ENCODE results near the gene RPL29. TPM values are rescaled to one million over a fixed set of nuclear protein-coding genes. Genes with fewer than 3 reads are reported as not detected.
"Not testable (repeated sequence)": the region's sequence is repeated elsewhere in the genome, so short reads cannot be mapped to it uniquely, and the experiment has no call there.

Gene RPL29
- 1,352 and 1,360 TPM in 2 replicates for total RNA-seq

- intact Hi-C loops (cut with micrococcal nuclease), result loop anchor here (1.0 kb wide), 4 partner anchors 12 to 149 kb away; partner anchors contain the start of genes ACY1 and PARP3
Observed at GRCh38 chr3:51995346-51996163, at the start of gene RPL29. RPL29 (minus strand) TSS chr3:51995895; CDS start chr3:51995461, 434 bp downstream.

GRCh38 chr3:52044869-52045619 is 49.3 kb upstream of the RPL29 start:
- intact Hi-C loops (cut with micrococcal nuclease), result no loop called here

- intact Hi-C loops (cut with micrococcal nuclease), result no loop called here
Observed at GRCh38 chr3:52043750-52044149, 48.1 kb upstream of the RPL29 start.

GRCh38 chr3:52043039-52043438 is 47.3 kb upstream of the RPL29 start:
- intact Hi-C loops (cut with micrococcal nuclease), result not testable (repeated sequence)

- intact Hi-C loops (cut with micrococcal nuclease), result no loop called here
Observed at GRCh38 chr3:52041118-52041731, 45.5 kb upstream of the RPL29 start.

DNA sequence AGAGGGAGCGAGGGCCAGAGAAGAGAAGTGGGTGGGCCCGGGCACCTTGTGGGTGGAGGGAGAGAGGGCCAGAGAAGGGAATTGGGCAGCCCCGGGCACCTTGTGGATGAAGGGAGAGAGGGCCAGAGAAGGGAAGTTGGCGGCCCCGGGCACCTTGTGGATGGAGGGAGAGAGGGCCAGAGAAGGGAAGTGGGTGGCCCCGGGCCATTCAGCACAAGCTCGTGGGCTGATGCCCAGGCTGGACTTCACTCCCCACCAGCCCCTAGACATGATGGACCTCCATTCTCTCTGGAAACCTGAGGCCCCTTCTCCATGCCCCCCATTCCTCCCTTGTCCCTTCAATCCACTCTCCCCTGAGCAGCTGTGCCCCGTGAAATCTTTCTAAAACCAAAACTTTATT is 44.9 kb upstream of the RPL29 start:
- intact Hi-C loops (cut with micrococcal nuclease), result no loop called here

- intact Hi-C loops (cut with micrococcal nuclease), result no loop called here
Observed at GRCh38 chr3:52039846-52040245, 44.2 kb upstream of the RPL29 start.

DNA sequence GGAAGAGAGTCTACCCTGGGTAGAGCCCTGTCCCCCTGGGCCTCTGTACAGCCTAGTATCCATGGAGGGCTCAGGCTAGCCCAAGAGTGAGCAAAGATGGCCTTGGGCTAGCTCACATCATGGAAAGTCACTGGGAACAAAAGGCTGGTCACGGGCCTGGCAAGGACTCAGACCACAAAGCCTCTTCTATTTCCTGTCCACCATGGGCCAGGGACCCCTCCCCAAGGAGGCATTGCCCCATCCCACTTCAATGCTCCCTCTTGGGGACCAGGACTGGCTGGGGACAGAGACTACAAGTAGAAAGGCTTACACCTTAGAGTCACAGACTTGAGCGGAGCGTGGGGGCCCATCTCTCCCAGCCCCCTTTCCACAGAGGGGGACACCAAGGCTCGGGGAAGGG is 43.7 kb upstream of the RPL29 start:
- intact Hi-C loops (cut with micrococcal nuclease), result no loop called here

GRCh38 chr3:52038227-52038626 is 42.5 kb upstream of the RPL29 start:
- intact Hi-C loops (cut with micrococcal nuclease), result no loop called here

DNA sequence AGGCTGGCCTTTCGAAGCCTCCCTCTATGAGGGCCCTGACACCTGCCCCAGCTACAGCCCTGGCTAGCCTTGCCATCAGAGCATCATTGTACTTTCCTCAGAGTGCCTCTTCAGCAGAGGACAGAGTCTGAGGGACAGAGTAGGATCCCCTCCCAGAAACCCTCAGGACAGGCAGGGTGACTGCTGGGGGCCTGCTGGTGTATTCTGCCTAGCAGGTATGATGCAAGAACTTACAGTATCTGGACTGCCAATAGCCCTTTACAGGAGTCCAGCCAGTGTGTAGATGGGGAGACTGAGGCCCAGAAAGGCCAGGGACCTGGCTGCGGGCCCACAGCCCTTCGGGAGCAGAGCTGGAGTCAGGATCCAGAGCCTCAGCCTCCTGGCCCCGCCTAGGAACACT is 41.6 kb upstream of the RPL29 start:
- intact Hi-C loops (cut with micrococcal nuclease), result no loop called here

- intact Hi-C loops (cut with micrococcal nuclease), result no loop called here
Observed at GRCh38 chr3:52036829-52037228, 41.1 kb upstream of the RPL29 start.

DNA sequence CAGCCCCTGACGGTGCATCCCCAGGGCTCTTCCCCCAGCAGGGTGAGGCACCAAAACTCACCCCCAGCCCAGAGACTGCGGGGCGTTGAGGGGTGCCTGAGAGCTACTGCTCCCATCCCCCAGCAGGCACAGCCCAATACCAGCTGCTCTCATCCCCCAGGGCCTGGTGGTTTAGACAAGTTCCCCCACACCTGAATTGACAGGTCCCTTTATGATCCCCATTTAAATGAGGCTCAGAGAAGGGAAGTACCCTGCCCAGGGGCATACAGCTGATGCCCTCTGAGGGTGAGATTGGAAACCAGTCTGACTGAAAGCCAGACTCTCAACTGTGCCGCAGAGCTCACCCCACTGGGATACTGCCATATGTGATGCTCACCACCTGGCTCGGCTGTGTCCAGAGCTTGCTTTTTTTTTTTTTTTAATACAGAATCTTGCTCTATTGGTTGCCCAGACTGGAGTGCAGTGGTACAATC is 40.6 kb upstream of the RPL29 start:
- intact Hi-C loops (cut with micrococcal nuclease), result no loop called here

DNA sequence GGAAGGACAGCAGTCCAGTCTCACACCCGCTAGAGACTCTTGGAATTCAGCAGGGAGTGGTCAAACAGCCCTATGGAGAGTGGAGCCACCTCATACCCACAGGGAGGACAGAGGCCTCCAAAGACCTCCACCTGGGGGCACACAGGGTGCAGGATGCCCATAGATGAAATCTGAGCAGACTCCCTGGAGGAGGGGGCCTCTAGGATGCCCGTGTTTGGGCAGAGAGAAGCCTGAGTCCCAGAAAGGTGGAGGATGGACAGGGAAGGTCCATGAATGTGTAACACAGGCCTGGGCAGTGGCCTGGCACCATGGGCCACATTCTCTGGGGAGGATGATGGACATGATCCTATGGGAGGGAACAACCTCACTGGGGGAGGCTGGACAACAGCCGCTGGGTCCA is 39.0 kb upstream of the RPL29 start:
- intact Hi-C loops (cut with micrococcal nuclease), result no loop called here

- intact Hi-C loops (cut with micrococcal nuclease), result no loop called here
Observed at GRCh38 chr3:52034212-52034611, 38.5 kb upstream of the RPL29 start.

DNA sequence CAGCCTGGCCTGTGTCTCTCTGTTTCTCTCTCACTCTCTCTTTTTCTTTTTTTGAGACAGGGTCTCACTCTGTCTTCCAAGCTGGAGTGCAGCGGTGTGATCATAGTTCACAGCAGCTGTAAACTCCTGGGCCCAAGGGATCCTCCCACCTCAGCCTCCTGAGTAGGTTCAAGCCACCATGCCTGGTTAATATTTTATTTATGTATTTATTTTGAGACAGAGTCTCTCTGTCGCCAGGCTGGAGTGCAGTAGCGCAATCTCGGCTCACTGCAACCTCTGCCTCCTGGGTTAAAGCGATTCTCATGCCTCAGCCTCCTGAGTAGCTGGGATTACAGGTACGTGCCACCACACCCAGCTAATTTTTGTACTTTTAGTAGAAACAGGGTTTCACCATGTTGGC is 38.1 kb upstream of the RPL29 start:
- intact Hi-C loops (cut with micrococcal nuclease), result not testable (repeated sequence)

GRCh38 chr3:52032702-52033408 is 37.2 kb upstream of the RPL29 start:
- intact Hi-C loops (cut with micrococcal nuclease), result no loop called here

- intact Hi-C loops (cut with micrococcal nuclease), result no loop called here
Observed at GRCh38 chr3:52031896-52032295, 36.2 kb upstream of the RPL29 start.

DNA sequence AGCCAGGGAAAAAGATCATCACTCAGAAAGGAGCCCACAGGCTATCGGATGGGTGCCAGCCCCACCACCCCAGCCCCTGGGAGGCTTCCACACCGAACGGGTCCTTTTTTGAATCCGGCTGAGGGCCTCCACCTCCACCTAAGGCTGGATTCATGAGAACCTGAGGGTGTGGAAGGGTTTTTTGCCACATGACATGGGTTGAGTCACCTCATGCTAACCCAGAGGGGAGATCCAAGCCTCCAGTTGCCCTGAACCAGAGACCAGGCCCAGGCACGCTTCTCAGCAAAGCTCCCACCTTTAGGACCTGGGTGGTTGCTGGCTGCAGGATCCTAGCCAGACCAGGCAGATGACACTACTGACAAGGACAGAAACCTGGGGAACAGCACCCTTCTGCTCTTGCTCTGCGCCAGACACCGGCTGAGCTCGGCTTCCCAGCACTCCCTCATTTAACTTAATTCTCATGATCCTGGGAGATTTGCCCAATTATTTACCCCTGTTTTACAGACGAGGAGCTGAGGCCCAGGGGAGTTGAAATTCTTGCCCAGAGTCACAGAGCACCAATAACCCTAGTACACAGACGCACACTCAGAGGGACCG is 35.1 kb upstream of the RPL29 start:
- intact Hi-C loops (cut with micrococcal nuclease), result no loop called here

DNA sequence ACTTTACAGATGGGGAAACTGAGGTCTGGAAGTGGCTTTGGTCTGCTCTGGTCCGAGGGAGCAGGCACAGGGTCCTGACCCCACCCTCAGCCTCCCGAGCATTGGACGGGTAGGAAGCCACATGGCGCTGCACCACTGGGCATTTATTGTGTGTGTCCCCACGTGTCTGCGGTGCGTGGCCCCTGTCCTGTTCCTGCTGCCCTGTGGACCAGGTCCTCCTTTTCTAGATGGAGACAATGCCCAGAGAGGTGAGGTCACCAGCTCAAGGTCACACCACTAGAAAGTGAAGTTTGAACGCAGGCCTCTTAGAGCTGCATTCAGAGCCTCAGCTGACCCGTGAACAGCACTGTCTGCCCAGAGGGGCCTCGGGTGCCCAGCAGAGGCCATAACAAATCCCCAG is 33.8 kb upstream of the RPL29 start:
- intact Hi-C loops (cut with micrococcal nuclease), result no loop called here

DNA sequence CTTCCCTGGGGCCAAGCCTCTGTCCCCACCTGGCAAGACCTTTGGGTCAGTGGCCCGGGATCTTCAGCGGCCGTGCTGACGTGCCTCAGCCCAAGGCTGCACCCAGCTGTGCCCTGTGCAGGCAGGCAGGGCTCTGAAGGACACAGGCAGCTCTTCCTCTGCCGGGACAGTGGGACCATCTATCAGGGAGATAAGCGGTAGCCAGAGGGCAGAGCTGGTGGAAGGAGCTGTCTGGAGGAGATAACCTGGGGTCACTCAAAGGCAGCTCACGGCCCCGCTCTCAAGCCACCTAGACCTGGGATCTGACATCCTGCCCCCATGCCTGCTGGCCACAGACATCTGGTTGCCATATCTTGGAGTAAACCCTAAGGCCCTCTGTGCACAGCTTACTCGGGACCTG is 33.4 kb upstream of the RPL29 start:
- intact Hi-C loops (cut with micrococcal nuclease), result no loop called here

- intact Hi-C loops (cut with micrococcal nuclease), result no loop called here
Observed at GRCh38 chr3:52028572-52028971, 32.9 kb upstream of the RPL29 start.
